NCI-H510A treated with DMSO at 0.1 percent for 48 hours (cell line): ENCODE measurements around the gene COL18A1.

Source experiments
- DNase-seq: peaks from one replicate; lab custom pipeline; 2025; lab: John Stamatoyannopoulos, UW

COL18A1 gene

GRCh38 chr21:45414396-45415187 lies 9.6 kb downstream of the COL18A1 start:
- DNase-seq = no peak

DNA sequence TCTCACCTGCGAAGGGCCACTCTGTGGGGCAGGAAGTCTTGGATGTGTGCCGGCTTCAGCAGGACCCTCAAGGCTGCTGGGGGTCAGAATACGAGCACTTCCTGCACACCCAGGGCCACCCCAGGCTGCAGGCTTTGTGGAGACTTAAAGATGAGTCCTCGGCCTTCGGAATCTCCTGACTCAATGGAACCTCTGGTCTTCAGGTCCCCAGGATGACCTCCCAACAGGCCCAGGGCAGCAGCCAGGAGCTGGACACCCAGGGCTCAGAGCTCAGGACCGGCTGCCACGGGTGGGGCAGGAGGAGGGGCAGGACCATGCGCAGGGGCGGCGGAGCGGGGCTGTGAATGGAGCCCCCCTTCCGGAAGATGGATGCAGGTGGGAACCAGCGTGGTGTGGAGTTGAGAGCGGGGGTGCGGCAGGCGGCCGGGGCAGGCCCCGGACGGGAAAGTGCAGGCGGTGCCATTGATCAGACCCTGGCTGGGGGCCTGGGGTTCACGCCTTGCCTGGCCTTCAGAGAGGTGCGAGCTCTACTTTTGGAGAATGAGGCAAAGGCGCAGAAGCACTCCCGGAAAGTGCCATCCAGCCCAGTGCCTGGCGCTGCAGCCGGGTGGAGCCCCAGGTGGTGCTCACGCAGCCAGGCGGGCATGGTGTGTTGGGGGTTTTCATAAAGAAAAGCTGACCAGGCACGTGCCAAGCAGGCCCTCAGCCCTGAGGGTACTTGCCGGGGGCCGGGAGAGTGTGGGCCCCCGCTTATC lies 10.4 kb downstream of the COL18A1 start:
- DNase-seq = no peak

- DNase-seq = no peak
Measured at GRCh38 chr21:45415943-45416611, 11.1 kb downstream of the COL18A1 start.

DNA sequence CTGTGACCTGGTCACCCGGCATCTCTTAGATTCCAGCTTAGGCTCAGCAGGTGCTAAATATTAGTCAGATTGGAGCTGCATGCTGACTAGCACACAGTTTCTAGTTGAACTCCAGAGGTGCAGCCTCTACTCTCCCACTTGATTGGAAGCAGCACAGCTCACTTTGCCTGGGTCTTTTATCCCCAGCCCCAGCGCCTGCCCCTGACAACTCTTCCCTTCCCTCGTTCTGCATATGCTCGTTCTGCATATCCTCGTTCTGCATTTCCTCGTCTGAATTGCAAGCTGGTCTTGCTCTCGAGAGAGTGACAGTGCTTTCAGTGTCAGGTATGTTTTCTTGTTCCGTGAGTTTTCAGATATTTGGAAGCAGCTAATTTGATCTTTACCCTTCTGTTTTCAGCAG lies 11.7 kb downstream of the COL18A1 start:
- no peak for DNase-seq

DNA sequence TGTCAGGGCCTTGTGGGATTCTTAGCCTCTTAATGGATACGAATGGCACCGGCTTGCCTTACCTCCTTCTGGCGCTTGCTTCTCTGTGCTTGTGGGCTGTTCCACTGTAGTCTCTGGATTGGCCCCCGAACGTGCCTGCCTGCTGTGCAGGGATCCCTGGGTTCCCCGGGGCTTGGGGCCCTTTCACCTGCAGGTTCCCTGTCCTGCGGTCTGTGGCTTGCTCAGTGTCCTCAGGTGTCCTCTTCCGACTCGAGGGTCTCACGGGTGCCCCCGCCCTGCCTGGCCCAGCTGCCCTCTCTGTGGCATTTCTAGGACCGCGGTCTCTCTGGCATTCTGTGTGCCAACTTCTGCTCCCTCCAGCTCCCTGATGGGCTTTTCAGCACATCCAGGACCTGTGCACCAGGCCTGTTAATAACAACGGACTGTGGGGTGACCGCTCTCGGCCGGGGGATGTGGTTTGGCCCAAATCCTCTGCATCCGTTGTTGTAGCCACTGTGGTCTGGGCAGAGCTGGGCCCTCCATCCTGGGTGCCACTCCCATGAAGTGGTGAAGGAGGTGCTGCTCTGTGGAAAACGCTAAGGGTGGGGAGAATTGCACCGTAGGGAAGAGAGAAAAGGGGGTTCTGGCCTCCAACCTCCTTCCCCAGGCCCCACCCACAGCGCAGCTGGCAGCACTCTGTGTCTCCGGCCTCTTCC lies 12.4 kb downstream of the COL18A1 start:
- DNase-seq = no peak

- DNase-seq = no peak
Measured at GRCh38 chr21:45417951-45418300, 13.0 kb downstream of the COL18A1 start.

DNA sequence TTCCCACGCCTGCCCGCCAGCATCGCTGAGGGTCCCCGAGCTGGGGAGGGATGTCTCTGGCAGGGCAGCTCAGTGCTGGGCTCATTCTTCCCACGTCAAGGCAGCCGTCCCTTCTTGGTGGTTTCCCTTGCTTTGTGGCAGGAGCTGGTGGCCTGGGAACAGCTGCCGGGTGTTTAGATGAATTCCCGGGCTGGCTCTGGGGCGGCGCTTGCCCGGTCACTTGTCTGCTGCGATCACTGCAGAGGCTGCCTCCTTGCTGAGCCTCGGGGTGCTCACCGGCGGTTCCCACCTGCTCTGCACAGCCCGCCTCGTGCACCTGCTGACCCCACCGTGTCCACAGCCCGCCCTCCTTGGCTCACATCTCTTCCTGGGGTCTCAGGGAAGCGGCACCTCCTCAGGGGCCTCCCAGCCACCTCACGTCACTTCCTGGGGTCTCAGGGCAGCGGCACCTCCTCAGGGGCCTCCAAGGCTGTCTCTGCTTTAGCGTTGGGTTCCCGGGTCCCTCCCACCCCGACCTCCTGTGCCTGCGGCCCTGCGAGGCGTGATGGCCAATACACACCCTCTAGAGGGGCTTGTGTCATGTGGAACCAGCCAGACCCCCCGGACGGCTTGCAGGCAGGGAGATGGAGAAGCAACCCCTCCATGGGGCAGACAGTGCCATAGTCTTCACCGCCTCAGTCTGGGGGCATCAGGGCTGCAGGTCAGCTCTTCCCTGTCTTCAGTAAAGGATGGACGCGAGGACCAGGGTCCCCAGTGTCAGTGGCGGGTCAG lies 13.5 kb downstream of the COL18A1 start:
- no peak for DNase-seq

- DNase-seq = no peak
Measured at GRCh38 chr21:45419162-45419561, 14.2 kb downstream of the COL18A1 start.

DNA sequence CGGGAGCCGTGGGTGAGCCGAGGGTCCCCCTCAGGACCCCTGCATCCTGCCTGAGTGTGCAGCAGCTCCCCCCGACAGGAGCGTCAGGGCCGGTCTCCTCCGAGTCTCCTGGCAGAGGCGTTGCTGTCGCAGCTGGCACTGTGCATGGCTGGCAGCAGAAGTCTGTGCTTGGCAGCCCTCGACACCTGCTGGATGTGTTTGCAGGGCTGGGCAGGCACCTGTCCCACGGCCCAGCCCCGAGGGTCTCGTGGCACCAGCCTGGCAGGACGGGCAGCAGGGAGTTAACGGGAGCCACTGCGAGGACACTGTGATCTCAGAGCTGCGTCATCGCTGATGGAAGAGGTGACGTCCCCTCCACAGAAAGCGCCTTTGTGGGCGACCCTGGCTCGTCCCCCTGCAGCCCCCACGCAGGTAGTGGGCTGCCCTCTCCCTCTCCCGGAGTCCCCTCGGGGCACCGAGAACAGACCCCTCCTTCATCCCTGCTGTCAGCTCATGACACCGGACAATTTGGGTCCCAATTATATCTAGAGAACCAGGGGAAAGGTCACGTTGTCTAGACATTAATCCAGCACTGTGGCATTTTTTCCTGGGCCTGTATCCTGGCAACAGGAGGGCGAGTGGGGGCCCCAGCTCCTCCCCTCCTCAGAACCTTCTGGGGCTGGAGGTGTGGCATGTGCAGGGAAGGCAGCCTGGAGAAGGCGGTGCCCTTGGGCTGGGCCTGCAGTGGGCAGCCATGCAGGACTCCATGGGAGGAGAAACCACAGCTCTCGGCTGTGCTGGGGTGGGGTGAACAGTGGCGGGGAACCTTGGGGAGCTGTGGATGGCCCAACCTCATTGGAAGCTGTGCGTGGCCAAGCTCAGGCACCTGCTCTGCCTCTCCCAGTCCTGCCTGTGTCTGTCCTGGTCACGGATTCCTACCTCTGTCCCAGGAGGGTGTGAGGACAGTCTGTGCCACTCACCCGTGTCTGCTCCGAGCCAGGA lies 15.4 kb downstream of the COL18A1 start:
- DNase-seq = no peak

- no peak for DNase-seq
Measured at GRCh38 chr21:45421071-45421845, 16.3 kb downstream of the COL18A1 start.

DNA sequence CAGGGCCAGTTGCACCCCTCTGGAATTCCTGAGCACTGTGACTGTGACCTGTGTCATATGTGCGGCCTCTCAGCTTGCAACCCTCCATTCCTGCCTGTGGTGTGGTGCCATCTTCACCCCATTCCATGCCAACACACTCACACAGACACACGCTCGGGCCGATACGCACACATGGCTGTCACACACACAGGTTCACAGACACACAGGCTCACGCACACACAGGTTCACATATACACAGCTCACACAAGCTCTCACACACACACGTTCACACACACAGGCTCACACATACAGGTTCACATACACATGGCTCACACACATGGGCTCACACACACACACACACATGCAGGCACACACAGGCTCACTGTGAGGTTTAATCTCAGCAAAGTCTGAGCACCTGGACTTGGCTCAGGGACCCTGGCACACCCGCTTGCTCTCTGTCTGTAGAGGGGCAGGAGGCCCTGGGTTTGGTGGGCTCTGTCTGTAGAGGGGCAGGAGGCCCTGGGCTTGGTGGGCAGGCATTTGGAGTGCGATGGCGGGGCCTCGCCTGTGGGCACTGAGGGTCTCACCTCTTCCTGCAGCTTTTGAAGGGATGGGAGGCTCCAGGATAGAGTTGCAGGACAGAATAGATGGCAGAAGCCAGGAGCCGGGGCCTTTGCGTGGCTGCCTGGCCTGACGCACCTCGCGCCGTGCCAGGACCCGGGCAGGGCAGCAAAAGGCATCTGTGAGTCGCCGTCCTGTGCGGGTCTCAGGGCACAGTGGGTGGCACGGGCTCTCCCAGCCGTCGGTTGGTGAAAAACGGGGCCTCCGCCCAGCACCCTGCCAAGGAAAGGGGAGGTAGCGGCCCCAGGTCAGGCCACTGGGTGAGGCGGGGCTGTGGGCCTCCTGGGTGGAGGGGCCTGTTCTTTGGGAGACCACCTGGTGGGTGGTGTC lies 17.1 kb downstream of the COL18A1 start:
- no peak for DNase-seq

DNA sequence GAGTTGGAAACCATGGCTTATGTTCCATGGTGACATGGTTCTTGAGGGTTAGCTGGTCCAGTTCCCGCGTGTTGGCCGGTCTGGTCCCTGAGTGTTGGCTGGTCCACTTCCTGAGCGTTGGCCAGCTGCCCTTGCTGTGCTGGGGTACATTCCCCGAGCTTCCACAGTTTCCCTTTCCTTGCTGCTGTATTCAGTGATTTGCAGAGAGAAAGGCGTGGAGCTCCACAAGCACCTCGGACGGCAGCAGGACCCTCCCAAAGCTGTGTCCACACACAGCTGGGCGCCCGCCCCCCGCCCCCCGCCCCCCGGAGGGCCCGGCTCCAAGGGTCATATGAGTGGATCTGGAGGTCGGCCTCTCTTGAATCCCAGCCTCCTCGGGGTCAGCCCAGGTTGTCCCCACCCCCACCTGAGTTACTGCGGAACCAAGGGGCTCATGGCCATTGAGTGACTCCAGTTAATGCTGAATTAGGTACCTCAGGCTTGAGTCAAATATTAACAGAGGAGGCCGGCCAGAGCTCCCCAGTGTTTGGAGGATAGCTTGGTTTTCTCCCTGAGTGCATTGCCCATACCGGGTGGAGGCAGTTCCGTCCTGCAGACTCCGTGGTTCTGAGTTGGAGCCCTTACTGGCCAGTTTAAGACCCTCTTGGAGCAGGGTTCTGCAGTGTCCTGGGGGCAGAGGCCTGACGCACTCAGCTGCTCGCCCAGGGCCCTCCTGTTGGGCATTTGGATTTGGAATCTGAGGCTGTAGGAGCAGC lies 18.4 kb downstream of the COL18A1 start:
- DNase-seq = no peak

DNA sequence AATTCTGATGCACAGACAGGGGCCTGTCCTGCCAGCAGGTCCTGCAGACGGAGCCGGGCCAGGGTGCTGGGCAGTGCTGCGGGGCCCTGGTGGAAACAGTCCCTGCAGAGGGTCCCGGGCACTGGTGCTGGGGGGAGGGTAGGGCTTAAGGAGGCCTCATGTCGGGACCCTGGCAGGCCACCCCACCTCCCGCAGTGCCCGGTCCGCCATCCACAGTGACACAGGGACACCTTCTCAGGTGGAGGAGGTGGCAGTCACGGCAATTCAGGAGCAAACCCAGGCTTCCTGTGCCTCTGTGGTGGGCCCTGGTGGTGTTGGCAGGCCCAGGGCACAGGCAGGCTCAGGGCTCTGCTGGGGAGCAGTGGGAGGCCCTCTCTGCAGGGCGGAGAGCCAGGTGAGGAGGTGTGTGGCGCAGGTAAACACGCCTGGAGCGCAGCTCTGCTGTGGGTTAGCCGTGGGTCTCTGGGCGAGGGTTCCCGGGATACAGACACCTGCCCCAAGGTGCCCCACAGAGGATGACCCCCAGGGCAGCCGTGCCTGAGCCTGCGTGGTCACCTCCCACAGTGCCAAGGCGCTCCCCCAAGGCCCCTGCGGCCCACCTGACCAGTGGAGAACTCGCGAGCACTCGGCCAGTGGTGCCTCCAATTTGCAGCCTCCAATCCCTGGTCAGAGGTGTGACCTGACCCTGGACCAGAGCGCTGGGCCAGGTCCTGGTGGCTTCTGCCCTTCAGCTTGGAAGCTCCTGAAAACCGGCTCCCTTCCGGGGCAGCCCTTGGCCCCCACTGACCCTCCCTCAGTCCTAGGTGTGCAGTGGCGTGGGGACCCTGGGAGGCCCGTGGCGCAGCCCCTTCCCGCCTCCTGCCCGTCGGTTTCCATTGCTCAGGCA lies 19.2 kb downstream of the COL18A1 start:
- DNase-seq = no peak

- DNase-seq = no peak
Measured at GRCh38 chr21:45424854-45425795, 20.2 kb downstream of the COL18A1 start.
